ENCODE measurements around the gene INPP4A. TPM values are rescaled to one million over a fixed set of nuclear protein-coding genes. Genes with fewer than 3 reads are reported as not detected.

The INPP4A gene
- total and polyA plus RNA-seq, 9 of the 15 experiments (the other 6 are each of a cell fraction or from before 2014, with no cell fraction given): 1.8 to 15.7 (median 8.3) TPM

DNA sequence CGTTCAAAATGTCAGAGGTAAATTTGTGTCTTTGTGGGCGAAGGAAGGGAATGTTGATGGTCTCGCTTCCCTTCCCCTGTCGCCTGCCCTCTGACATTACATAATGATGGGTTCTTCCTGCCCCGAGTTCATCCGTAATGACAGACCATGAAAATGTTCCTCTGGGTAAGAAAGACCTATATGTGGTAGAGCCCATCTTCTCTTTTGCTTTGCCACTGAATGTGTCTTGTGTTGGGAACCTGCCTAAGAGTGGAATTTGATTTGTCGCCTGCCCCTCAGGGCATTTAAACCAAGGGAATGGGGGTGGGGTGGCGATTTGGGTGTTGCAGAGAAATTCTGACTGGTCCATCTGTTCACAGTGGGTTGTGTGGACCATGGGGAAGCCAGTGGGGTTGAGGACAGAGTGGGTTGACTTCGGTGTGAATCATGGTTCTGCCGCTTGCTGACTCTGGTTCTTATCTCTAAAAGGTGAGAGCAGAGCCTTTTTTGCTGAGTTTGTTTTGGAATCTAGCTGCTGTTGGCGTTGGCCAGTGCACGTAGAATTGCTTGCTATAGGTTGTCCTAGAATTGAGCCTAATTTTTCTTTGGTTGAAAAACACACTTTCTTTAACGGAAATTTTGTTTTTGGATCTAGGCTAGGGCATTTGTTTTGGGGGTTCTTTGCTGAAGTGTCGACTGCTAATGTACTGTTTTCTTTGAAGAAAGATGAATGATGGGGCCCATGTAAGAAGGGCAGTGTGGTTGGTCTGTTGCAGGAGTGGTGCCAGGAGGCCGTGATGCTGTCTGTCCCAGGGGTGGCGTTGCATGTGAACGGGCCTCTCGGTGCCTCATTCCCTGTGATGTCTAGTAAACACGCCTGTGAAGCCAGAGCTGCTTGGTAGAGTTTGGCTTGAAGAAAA lies 1.3 kb downstream of the INPP4A start (continued):
- TF ChIP-seq ERF (CRISPR knock-in tag; IDR thresholded peaks at IDR 0.05) (no peak), SRSF9 (IDR thresholded peaks at IDR 0.05; ENCODE audit: borderline replicate concordance, low read depth, low read length) (no peak), JUN (IDR thresholded peaks at IDR 0.05; ENCODE audit: borderline replicate concordance, low read depth, low read length) (no peak), JUN (CRISPR knock-in tag; IDR thresholded peaks at IDR 0.05; ENCODE audit: borderline replicate concordance) (no peak), POLR2AphosphoS5 (IDR thresholded peaks at IDR 0.05; ENCODE audit: control insufficient read depth, insufficient read depth, low read depth, low read length) (no peak), GATAD2A (IDR thresholded peaks at IDR 0.05) (no peak), HMG20A (CRISPR knock-in tag; conservative IDR thresholded peaks at IDR 0.05) (no peak), MCM7 (IDR thresholded peaks at IDR 0.05) (no peak)
- TF ChIP-seq, protein P1, sequence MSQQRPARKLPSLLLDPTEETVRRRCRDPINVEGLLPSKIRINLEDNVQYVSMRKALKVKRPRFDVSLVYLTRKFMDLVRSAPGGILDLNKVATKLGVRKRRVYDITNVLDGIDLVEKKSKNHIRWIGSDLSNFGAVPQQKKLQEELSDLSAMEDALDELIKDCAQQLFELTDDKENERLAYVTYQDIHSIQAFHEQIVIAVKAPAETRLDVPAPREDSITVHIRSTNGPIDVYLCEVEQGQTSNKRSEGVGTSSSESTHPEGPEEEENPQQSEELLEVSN (IDR thresholded peaks at IDR 0.05; ENCODE audit: borderline replicate concordance in 1 of 2, extremely low read depth in 1 of 2, insufficient read depth in 1 of 2, insufficient read length in 1 of 2, low read depth in 1 of 2, low read length in 1 of 2, poor library complexity in 1 of 2, severe bottlenecking in 1 of 2): no peak
- TF ChIP-seq, protein P2, sequence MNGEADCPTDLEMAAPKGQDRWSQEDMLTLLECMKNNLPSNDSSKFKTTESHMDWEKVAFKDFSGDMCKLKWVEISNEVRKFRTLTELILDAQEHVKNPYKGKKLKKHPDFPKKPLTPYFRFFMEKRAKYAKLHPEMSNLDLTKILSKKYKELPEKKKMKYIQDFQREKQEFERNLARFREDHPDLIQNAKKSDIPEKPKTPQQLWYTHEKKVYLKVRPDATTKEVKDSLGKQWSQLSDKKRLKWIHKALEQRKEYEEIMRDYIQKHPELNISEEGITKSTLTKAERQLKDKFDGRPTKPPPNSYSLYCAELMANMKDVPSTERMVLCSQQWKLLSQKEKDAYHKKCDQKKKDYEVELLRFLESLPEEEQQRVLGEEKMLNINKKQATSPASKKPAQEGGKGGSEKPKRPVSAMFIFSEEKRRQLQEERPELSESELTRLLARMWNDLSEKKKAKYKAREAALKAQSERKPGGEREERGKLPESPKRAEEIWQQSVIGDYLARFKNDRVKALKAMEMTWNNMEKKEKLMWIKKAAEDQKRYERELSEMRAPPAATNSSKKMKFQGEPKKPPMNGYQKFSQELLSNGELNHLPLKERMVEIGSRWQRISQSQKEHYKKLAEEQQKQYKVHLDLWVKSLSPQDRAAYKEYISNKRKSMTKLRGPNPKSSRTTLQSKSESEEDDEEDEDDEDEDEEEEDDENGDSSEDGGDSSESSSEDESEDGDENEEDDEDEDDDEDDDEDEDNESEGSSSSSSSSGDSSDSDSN (IDR thresholded peaks at IDR 0.05; ENCODE audit: borderline replicate concordance in 1 of 2, low read depth in 2 of 2, low read length in 2 of 2): peak in 1 of 2 experiments; percentile 73; a peak in 1 of 4 replicates
- TF ChIP-seq, protein P3, sequence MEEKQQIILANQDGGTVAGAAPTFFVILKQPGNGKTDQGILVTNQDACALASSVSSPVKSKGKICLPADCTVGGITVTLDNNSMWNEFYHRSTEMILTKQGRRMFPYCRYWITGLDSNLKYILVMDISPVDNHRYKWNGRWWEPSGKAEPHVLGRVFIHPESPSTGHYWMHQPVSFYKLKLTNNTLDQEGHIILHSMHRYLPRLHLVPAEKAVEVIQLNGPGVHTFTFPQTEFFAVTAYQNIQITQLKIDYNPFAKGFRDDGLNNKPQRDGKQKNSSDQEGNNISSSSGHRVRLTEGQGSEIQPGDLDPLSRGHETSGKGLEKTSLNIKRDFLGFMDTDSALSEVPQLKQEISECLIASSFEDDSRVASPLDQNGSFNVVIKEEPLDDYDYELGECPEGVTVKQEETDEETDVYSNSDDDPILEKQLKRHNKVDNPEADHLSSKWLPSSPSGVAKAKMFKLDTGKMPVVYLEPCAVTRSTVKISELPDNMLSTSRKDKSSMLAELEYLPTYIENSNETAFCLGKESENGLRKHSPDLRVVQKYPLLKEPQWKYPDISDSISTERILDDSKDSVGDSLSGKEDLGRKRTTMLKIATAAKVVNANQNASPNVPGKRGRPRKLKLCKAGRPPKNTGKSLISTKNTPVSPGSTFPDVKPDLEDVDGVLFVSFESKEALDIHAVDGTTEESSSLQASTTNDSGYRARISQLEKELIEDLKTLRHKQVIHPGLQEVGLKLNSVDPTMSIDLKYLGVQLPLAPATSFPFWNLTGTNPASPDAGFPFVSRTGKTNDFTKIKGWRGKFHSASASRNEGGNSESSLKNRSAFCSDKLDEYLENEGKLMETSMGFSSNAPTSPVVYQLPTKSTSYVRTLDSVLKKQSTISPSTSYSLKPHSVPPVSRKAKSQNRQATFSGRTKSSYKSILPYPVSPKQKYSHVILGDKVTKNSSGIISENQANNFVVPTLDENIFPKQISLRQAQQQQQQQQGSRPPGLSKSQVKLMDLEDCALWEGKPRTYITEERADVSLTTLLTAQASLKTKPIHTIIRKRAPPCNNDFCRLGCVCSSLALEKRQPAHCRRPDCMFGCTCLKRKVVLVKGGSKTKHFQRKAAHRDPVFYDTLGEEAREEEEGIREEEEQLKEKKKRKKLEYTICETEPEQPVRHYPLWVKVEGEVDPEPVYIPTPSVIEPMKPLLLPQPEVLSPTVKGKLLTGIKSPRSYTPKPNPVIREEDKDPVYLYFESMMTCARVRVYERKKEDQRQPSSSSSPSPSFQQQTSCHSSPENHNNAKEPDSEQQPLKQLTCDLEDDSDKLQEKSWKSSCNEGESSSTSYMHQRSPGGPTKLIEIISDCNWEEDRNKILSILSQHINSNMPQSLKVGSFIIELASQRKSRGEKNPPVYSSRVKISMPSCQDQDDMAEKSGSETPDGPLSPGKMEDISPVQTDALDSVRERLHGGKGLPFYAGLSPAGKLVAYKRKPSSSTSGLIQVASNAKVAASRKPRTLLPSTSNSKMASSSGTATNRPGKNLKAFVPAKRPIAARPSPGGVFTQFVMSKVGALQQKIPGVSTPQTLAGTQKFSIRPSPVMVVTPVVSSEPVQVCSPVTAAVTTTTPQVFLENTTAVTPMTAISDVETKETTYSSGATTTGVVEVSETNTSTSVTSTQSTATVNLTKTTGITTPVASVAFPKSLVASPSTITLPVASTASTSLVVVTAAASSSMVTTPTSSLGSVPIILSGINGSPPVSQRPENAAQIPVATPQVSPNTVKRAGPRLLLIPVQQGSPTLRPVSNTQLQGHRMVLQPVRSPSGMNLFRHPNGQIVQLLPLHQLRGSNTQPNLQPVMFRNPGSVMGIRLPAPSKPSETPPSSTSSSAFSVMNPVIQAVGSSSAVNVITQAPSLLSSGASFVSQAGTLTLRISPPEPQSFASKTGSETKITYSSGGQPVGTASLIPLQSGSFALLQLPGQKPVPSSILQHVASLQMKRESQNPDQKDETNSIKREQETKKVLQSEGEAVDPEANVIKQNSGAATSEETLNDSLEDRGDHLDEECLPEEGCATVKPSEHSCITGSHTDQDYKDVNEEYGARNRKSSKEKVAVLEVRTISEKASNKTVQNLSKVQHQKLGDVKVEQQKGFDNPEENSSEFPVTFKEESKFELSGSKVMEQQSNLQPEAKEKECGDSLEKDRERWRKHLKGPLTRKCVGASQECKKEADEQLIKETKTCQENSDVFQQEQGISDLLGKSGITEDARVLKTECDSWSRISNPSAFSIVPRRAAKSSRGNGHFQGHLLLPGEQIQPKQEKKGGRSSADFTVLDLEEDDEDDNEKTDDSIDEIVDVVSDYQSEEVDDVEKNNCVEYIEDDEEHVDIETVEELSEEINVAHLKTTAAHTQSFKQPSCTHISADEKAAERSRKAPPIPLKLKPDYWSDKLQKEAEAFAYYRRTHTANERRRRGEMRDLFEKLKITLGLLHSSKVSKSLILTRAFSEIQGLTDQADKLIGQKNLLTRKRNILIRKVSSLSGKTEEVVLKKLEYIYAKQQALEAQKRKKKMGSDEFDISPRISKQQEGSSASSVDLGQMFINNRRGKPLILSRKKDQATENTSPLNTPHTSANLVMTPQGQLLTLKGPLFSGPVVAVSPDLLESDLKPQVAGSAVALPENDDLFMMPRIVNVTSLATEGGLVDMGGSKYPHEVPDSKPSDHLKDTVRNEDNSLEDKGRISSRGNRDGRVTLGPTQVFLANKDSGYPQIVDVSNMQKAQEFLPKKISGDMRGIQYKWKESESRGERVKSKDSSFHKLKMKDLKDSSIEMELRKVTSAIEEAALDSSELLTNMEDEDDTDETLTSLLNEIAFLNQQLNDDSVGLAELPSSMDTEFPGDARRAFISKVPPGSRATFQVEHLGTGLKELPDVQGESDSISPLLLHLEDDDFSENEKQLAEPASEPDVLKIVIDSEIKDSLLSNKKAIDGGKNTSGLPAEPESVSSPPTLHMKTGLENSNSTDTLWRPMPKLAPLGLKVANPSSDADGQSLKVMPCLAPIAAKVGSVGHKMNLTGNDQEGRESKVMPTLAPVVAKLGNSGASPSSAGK (IDR thresholded peaks at IDR 0.05): no peak
